ENCODE results near the gene ZNF611.
"Not testable (repeated sequence)": the region's sequence is repeated elsewhere in the genome, so short reads cannot be mapped to it uniquely, and the experiment has no call there.

The ZNF611 gene

GRCh38 chr19:52715902-52716301 is 18.9 kb downstream of the ZNF611 start:
- not testable (repeated sequence) for DNase-seq

GRCh38 chr19:52715330-52715729 is 19.5 kb downstream of the ZNF611 start:
- not testable (repeated sequence) for DNase-seq

- DNase-seq = not testable (repeated sequence)
These were observed 21.8 kb downstream of the ZNF611 start for GRCh38 chr19:52713051-52713450.

GRCh38 chr19:52711661-52712060 is 23.2 kb downstream of the ZNF611 start:
- DNase-seq = not testable (repeated sequence)

- no peak for DNase-seq
These were observed 24.3 kb downstream of the ZNF611 start for GRCh38 chr19:52710538-52710937.

GRCh38 chr19:52705615-52706014 is 29.2 kb downstream of the ZNF611 start:
- not testable (repeated sequence) for DNase-seq

- no peak for DNase-seq
These were observed 30.9 kb downstream of the ZNF611 start for GRCh38 chr19:52703917-52704316.

GRCh38 chr19:52700673-52701072 is 34.2 kb downstream of the ZNF611 start:
- DNase-seq = no peak

- not testable (repeated sequence) for DNase-seq
These were observed 35.3 kb downstream of the ZNF611 start for GRCh38 chr19:52699555-52699954.

GRCh38 chr19:52695996-52696395 is 38.8 kb downstream of the ZNF611 start:
- DNase-seq = no peak

- DNase-seq = no peak
These were observed 39.9 kb downstream of the ZNF611 start for GRCh38 chr19:52694921-52695320.

GRCh38 chr19:52694281-52694680 is 40.6 kb downstream of the ZNF611 start:
- not testable (repeated sequence) for DNase-seq

GRCh38 chr19:52692431-52693008 is 42.3 kb downstream of the ZNF611 start:
- no peak for DNase-seq

- DNase-seq = no peak
These were observed 43.1 kb downstream of the ZNF611 start for GRCh38 chr19:52691737-52692136.

GRCh38 chr19:52691215-52691610 is 43.6 kb downstream of the ZNF611 start:
- DNase-seq = no peak

- DNase-seq = peak; percentile 92
These were observed 44.3 kb downstream of the ZNF611 start for GRCh38 chr19:52690369-52691214.

GRCh38 chr19:52689843-52690368 is 44.9 kb downstream of the ZNF611 start:
- peak; percentile 34 for DNase-seq

GRCh38 chr19:52688925-52689796 is 45.7 kb downstream of the ZNF611 start:
- not testable (repeated sequence) for DNase-seq

- no peak for DNase-seq
These were observed 46.5 kb downstream of the ZNF611 start for GRCh38 chr19:52688335-52688734.

- no peak for DNase-seq
These were observed 47.2 kb downstream of the ZNF611 start for GRCh38 chr19:52687684-52688083.

GRCh38 chr19:52685811-52686210 is 49.0 kb downstream of the ZNF611 start:
- DNase-seq = no peak

- DNase-seq = not testable (repeated sequence)
These were observed 53.6 kb downstream of the ZNF611 start for GRCh38 chr19:52681216-52681615.

- no peak for DNase-seq
These were observed 55.2 kb downstream of the ZNF611 start for GRCh38 chr19:52679598-52679997.
